HG03378 (cell line): ENCODE measurements around the gene TARM1.
A peak's percentile ranks its signal among the peaks of the same experiment; 100 is the strongest.

Experiments used
- ATAC-seq: cut with Tn5 transposase; IDR thresholded peaks from one replicate; pipeline ENCODE4 v1.9.1; 2021; ENCODE audit warnings: mild to moderate bottlenecking, moderate library complexity; ENCODE audit not compliant: unreplicated experiment

The TARM1 gene

GRCh38 chr19:54081032-54081431 lies at the start of gene TARM1:
Gene TARM1, minus strand, starts transcription at chr19:54081365. Its CDS starts 25 bp downstream, at chr19:54081340.
- ATAC-seq, result no peak

GRCh38 chr19:54129617-54129996 lies 48.4 kb upstream of the TARM1 start:
- no peak for ATAC-seq

GRCh38 chr19:54128796-54129616 lies 47.8 kb upstream of the TARM1 start:
- ATAC-seq, result no peak

- no peak for ATAC-seq
These were observed 47.2 kb upstream of the TARM1 start for GRCh38 chr19:54128441-54128725.

GRCh38 chr19:54127688-54128440 lies 46.7 kb upstream of the TARM1 start:
- ATAC-seq, result no peak

- no peak for ATAC-seq
These were observed 44.5 kb upstream of the TARM1 start for GRCh38 chr19:54125713-54126112.

- no peak for ATAC-seq
These were observed 43.2 kb upstream of the TARM1 start for GRCh38 chr19:54124393-54124792.

GRCh38 chr19:54123682-54124081 lies 42.5 kb upstream of the TARM1 start:
- no peak for ATAC-seq

- no peak for ATAC-seq
These were observed 40.1 kb upstream of the TARM1 start for GRCh38 chr19:54121259-54121658.

- ATAC-seq, result peak; percentile 68
These were observed 34.2 kb upstream of the TARM1 start, which contains the start of the genes PRPF31 and TFPT for GRCh38 chr19:54115109-54116063. Gene PRPF31, plus strand, starts transcription at chr19:54115754. Its CDS starts 2,525 bp downstream, at chr19:54118279. Gene TFPT, minus strand, starts transcription at chr19:54115657. Its CDS starts 388 bp downstream, at chr19:54115269.

- no peak for ATAC-seq
These were observed 33.4 kb upstream of the TARM1 start for GRCh38 chr19:54114340-54115108.

- no peak for ATAC-seq
These were observed 28.5 kb upstream of the TARM1 start for GRCh38 chr19:54109651-54110050.

GRCh38 chr19:54108496-54108895 lies 27.3 kb upstream of the TARM1 start:
- ATAC-seq, result no peak

- no peak for ATAC-seq
These were observed 26.8 kb upstream of the TARM1 start for GRCh38 chr19:54107876-54108490.

- no peak for ATAC-seq
These were observed 25.6 kb upstream of the TARM1 start for GRCh38 chr19:54106716-54107115.

- no peak for ATAC-seq
These were observed 24.6 kb upstream of the TARM1 start for GRCh38 chr19:54105796-54106195.

GRCh38 chr19:54104998-54105715 lies 24.0 kb upstream of the TARM1 start:
- no peak for ATAC-seq

- peak; percentile 85 for ATAC-seq
These were observed 21.4 kb upstream of the TARM1 start, which contains the start of gene NDUFA3 for GRCh38 chr19:54102421-54103169. Gene NDUFA3, plus strand, starts transcription at chr19:54102855. Its CDS starts 24 bp downstream, at chr19:54102879.
